Kidney capillary endothelial cell (primary cell): Measurements from ENCODE around the gene BPIFA1.

Experiments used
- DNase-seq: peaks from one replicate; pipeline ENCODE4 v3.0.0-alpha.2; 2018; ENCODE audit warnings: low spot score

Gene BPIFA1

DNA sequence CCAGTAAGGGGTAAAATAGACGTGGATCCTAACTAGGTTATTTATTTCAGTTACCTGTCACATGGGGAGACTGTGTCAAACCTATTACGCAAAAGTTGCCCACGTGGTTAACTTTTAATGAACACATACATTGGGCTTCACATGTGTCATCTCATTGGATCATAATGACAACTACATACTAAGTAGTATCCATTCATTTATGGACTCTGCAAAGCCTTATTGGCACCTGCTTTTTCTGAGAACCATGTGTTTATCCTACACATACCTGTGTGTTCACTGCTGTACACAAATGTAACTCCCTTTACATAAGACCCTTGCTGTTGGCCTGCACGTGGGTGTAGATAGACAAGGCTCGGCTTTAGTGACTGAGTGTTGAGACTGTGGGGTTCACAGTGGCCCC lies 5.1 kb downstream of the BPIFA1 start:
- DNase-seq = no peak

DNA sequence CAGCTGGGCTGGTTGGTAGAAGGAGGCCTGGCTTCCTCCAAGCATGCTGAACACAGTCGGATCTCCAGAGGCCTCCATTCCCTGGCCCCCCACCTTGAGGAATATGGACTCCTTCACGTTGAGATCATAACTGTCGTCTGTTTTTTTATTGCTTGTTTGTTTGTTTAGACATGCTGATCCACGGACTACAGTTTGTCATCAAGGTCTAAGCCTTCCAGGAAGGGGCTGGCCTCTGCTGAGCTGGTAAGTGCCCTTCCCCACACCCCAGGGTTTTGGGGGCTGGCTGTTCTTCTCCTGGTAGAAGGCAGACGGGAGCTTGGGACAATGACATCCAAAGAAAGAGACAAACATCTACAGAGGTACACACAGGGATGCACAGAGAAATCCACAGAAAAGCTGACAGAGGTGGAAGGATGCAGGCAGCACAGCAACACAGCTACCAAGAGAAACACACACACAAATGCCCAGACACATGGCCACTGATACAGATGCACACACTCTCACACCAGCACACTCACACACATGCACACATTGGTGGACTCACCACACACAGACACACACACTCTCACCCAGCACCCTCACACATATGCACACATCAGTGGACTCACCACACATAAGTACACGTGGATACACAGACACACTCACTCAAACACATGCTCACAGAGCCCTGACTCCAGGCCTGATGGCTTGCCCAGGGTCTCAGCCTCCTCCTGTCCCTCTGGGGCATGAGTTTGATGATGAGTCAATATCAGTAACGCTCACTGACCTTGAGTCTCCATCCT lies 6.7 kb downstream of the BPIFA1 start:
- DNase-seq = no peak

GRCh38 chr20:33246077-33246476 lies 10.3 kb downstream of the BPIFA1 start:
- DNase-seq = no peak

- DNase-seq = no peak
These were observed 13.7 kb downstream of the BPIFA1 start for GRCh38 chr20:33249456-33249855.

- no peak for DNase-seq
These were observed 14.9 kb downstream of the BPIFA1 start for GRCh38 chr20:33250666-33251065.

- no peak for DNase-seq
These were observed 15.7 kb downstream of the BPIFA1 start for GRCh38 chr20:33251496-33251895.

GRCh38 chr20:33252460-33252859 lies 16.7 kb downstream of the BPIFA1 start:
- no peak for DNase-seq

DNA sequence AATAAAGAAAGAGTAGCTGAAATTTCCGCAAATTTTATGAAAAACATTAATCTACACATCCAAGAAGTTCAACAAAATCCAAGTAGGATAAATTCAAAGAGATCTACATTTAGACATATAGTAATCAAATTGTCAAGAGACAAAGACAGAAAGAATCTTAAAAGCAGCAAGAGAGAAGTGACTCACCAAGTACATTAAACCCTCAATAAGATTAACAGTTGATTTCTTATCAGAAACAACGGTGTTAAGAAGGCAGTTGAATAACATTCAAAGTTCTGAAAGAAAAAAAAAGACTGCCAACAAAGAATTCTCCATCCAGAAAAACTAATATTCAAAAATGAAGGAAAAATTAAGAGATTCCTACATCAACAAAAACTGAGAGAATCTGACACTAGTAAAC lies 19.2 kb downstream of the BPIFA1 start:
- no peak for DNase-seq

- DNase-seq = no peak
These were observed 21.4 kb downstream of the BPIFA1 start for GRCh38 chr20:33257237-33257636.

GRCh38 chr20:33259371-33259770 lies 23.6 kb downstream of the BPIFA1 start:
- DNase-seq = no peak

- DNase-seq = no peak
These were observed 25.7 kb downstream of the BPIFA1 start for GRCh38 chr20:33261465-33261864.

- DNase-seq = peak; percentile 50
These were observed 26.9 kb downstream of the BPIFA1 start for GRCh38 chr20:33262658-33263065.

- no peak for DNase-seq
These were observed 28.0 kb downstream of the BPIFA1 start for GRCh38 chr20:33263784-33264183.

DNA sequence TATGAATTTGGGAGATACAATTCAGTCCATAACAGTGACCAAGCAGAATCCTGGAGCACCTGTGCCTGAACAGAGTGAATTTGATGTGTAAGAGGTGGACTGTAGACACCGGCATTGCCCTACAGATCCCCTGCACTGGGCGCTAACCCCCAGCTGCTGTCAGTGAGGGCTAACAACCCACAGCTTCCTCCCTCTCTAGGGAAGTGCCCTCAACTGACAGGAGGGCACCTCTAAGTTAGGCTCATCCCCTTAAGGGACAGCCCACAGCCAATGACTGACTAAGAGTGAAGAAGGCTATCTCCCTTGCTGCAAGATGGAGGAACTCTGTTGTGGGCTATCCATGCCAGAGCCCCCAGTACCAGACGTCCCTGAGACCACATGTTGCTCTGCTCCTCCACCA lies 31.9 kb downstream of the BPIFA1 start:
- DNase-seq = no peak

GRCh38 chr20:33272155-33272873 lies 36.5 kb downstream of the BPIFA1 start:
- no peak for DNase-seq

DNA sequence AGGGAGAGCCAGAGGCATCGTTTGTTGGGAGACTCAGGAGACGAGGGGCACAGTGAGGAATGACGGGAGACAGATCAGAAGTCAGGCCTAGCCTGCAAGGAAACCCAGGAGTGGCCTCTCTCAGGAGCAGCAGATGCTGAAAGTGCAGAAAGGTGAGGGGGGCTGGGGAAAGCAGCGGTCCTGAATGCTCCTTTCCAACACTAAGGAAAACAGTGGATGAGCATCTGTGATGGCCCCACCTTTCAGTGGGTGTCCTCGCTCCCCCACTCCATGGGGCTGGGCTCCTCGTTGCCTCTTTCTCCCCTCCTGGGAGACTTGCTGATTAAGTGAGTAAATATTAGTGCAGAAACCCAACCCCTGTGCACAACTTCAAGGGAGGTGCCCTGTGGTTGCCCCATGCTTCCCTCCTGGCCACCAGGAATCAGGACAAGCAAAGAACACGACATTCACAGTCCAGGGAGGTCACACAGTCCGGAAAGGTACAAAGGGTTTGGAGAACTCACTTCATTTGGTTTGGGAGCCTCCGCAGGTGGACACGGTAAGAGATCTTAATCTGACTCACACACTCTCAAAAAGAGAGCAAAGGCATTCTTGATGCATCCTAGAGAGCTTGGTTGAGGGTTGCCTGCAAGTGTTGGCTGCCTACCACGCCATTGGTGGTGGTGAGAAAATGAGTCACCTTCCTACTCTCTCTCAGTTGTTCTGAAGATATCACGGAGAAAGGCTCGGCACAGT lies 37.5 kb downstream of the BPIFA1 start:
- no peak for DNase-seq

DNA sequence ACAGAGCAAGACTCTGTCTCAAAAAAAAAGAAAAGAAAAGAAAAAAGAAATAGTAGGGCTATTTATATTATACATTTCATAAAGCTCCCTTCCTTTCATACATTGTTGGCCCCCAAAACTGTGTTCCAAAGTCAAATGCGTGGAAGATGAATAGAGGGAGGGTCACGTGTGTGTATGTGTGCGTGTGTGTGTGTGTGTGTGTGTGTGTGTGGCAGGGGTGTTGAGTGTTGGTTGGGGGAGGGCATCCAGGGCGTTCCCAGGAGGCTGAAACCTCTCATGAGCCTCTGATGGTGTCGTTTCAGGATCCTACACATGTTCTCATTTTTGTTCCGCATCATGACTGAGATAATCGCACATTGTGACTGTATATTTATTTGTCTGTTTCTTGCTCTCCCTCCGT lies 39.4 kb downstream of the BPIFA1 start:
- DNase-seq = no peak

DNA sequence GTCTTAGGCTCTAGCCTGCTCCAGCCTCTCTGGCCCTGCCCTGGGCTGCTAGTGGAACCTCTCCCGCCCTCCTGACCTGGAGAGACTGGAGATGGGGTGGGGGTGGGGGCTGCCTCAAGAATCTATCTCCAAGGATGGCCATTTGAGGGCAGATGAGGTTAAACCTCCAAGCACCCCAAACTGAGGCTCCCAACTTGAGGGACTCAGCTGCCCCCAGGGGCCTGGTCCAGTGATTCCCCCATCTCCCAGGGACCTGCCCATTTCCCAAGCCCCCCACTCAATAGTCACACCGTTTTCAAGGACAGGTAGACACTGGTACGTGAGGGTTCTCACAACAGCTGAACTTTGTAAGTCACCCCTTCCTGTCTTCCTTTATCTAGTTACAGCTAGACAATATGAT lies 40.1 kb downstream of the BPIFA1 start:
- DNase-seq = no peak

- DNase-seq = no peak
These were observed 40.7 kb downstream of the BPIFA1 start for GRCh38 chr20:33276303-33277113.

DNA sequence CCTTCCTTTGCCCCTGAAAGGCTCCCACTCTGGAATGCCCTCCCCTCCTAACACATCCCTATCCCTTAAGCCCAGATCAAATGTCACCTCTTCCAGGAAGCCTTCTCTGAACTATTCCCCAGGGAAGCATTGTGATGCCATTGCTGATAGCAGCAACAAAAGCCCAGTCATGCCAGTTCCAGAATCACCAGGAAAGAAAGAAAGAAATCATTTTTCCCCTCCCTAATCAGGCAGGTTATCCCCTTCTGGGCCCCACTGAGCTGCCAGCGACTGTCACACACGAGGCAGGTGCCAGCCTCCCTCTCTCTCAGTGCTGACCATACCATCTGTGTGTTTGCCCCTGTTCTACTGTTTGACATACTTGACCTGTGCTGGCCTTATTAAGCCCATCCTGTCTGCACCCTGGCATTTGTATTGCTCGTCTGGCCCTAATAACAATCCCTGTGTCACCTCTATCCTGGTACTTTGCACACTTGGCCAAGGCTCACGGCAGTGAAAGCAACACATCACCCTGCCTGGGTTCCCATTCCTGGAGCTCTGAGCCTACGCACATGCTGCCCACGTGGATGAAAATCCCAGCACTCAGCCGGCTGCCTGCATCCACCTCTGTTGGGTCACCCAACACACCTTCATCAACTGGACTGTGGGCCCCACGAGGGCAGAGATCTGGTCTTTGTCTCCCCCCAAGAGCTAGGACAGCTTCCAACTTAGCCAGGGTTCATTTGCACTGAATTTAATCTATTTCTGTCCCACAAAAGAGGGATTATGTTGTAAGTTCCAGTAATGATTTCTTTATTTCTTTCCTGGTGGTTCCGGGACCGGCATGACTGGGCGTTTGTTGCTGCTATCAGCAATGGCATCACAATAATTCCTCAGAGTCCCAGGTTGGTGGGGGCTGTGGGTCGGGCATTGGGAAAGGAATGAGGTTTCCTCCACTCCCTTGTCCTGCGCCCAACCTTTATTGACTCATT lies 42.0 kb downstream of the BPIFA1 start:
- no peak for DNase-seq

DNA sequence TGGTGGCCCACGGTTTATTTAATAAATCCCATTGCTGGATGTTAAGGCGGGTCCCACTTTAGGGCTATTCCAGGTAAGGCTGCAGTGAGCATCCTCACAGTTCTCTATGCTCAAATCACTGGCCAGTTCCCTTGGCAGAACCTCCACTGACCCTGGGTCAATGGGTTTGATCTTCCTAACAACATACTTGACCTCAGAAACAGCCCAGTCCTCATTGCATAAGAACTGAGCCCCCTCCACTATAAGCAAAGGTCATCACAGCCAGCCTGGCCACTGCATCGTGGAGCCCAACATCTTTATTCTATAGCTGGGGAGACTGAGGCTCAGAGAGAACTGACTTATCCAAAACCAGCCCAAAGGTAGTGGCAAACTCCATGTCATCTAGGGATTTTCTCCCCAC lies 42.9 kb downstream of the BPIFA1 start:
- DNase-seq = no peak
